Spleen (tissue), 11 donors: Measurements from ENCODE around the gene GYS1. TPM values are rescaled to one million over a fixed set of nuclear protein-coding genes. Genes with fewer than 3 reads are reported as not detected.

Experiments used
- DNase-seq: peaks from one replicate; pipeline ENCODE4 v3.0.0-alpha.2; 2020
- H3K27ac ChIP-seq, 8 donors: fragments of 200-600 bp; sonication (generic) in 7 of 8; 1 replicate in 4 of 8; 2 replicates in 4 of 8; pipeline versions ENCODE4 v1.5.0 to v1.8.0; 2016 to 2021; ENCODE audit warnings: inconsistent platforms in 4 of 8, mild to moderate bottlenecking in 4 of 8, moderate library complexity in 1 of 8
- H3K27me3 ChIP-seq, 7 donors: fragments of 200-600 bp; sonication (generic) in 6 of 7; replicated peaks in 1 of 7; 1 replicate in 4 of 7; 2 replicates in 3 of 7; pipeline versions ENCODE4 v1.5.0 to v1.8.0; 2016 to 2021; ENCODE audit warnings: inconsistent platforms in 3 of 7, mild to moderate bottlenecking in 1 of 7
- H3K36me3 ChIP-seq, 6 donors: fragments of 200-600 bp; sonication (generic) in 5 of 6; 1 replicate in 4 of 6; 2 replicates in 2 of 6; pipeline versions ENCODE4 v1.5.0 to v1.8.0; 2016 to 2021; ENCODE audit warnings: inconsistent platforms in 2 of 6
- H3K4me1 ChIP-seq, 6 donors: fragments of 200-600 bp; sonication (generic) in 5 of 6; 1 replicate in 3 of 6; 2 replicates in 3 of 6; pipeline versions ENCODE4 v1.5.0 to v1.8.0; 2016 to 2021; ENCODE audit warnings: inconsistent platforms in 3 of 6
- H3K4me3 ChIP-seq, 8 donors: fragments of 200-600 bp; sonication (generic) in 7 of 8; 1 replicate in 4 of 8; 2 replicates in 4 of 8; pipeline versions ENCODE4 v1.5.0 to v1.8.0; 2016 to 2021; ENCODE audit warnings: inconsistent platforms in 4 of 8, mild to moderate bottlenecking in 4 of 8, moderate library complexity in 2 of 8
- H3K9me3 ChIP-seq, 8 donors: fragments of 200-600 bp; sonication (generic) in 7 of 8; 1 replicate in 4 of 8; 2 replicates in 4 of 8; pipeline versions ENCODE4 v1.5.0 to v1.8.0; 2016 to 2021; ENCODE audit warnings: inconsistent platforms in 4 of 8
- POLR2A ChIP-seq, 3 donors: fragments of 450-650 bp; IDR thresholded peaks; one replicate each; pipeline ENCODE4 v1.5.1; 2017; ENCODE audit warnings: antibody characterized with exemption in 3 of 3, mild to moderate bottlenecking in 1 of 3
- POLR2AphosphoS5 ChIP-seq, 3 donors: sonication (generic); formaldehyde crosslinking; IDR thresholded peaks; one replicate each; pipeline ENCODE4 v1.5.1; 2017; ENCODE audit warnings: antibody characterized with exemption in 3 of 3
- WGBS, 5 donors: extraction: QIAGEN DNeasy Blood & Tissue Kit in 3 of 5; methylation state at CpG; one replicate each; pipeline versions ENCODE4 v1.1.5 to v1.1.7; 2013 to 2018; 5-methylcytosine and 5-hydroxymethylcytosine counted together
- intact Hi-C: fragments of 100-400 bp; cut with DNase I; formaldehyde crosslinking; loops from one replicate; pipeline ENCODE4 v1.15.0; 2023; ENCODE audit warnings: low total_unique reads
- polyA plus RNA-seq, 3 donors: library from polyadenylated mRNA; stranded (reverse); fragments of 200-250 nt; gene quantifications; one replicate each; pipeline ENCODE4 v1.2.1, GENCODE V29; 2013
- total RNA-seq, 7 donors: library from RNA; depleted of rRNA in 3 of 7; stranded (reverse); fragments of >200 nt in 3 of 7; fragmentation: NEBNext Ultra II Directional in 4 of 7; extraction: Animal tissue kit (Norgen Biotek cat#: 25700) in 4 of 7; gene quantifications; one replicate each; pipeline versions ENCODE4 v1.1.0 to v1.2.1, GENCODE V29; 2016 to 2021
- TF ChIP-seq, protein P1 (sequence below), 11 experiments: fragments of 200-600 bp in 7 of 11; fragments of 450-650 bp in 4 of 11; sonication (generic) in 4 of 11; IDR thresholded peaks in 8 of 11; conservative IDR thresholded peaks in 3 of 11; 1 replicate in 7 of 11; 2 replicates in 4 of 11; pipeline versions ENCODE4 v1.4.0 to v1.8.0; 2016 to 2021; ENCODE audit warnings: antibody characterized with exemption in 11 of 11, inconsistent platforms in 4 of 11, mild to moderate bottlenecking in 1 of 11
- donor health status: healthy with polysubstance abuse.
- donor health status: DM: no; HTN: no; CAD: no; lungs with moderate emphysema.
- donor health status: DM: no; HTN: no; CAD: no.
- donor health status: Bipolar disorder and iron deficiency.
- donor health status: healthy.
- donor health status: DM: no; HTN: no; CAD: no.
- donor health status: DM: yes; HTN: yes; CAD: no.

Gene GYS1
- total and polyA plus RNA-seq, 10 donors, result 11.9 to 47.1 (median 30.5) TPM

DNA sequence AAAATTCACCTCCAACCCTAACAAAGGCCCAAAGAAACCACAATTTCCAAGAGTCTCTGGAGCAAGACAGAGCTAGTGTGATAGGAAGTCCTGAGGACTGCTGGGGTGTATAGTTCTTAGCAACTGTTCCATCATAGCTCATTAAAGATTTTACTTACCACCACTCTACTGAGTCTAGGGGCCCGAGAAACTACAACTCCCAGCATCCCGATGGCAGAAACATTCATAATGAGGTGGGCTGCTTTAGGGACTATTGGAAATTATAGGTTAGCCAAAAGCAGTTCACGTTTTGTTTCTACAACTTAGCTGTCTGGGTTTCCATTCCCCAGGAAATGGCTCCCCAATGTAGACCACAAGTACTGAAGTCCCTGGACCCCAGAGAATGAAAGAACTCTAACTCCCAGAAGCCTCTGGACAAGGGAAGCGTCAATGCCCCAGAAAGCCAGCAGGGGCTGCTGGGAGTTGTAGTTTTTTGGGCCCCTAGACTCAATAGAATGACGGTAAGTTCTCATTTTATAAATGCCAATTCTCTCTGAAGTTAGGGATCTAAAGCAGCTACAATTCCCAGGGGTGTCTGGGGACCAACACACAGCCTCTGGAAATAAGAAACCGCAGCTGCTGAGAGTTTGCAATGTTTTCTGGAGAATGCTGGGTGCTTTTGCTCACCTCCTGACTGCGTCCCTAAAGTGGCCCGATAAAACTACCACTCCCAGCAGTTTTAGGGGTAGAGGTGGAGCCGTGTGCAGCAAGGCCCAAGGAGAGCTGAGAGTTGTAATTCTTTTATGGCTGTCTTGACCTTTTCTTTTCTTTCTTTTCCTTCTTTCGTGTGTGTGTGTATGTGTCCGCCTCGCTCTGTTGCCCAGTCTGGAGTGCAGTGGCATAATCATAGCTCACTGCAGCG lies 16.9 kb downstream of the GYS1 start:
- H3K27me3 ChIP-seq, result no peaks in the 10 kb centered on the region
- DNase-seq, result no peak
- no peak overlapping the region for H3K27ac ChIP-seq
- 84 to 91% (median 89%) methylated on average over 13 of the region's 13 CpGs for WGBS, 5 donors
- intact Hi-C loops, result no loop called here
- TF ChIP-seq POLR2AphosphoS5 (IDR thresholded peaks at IDR 0.05), result no peak
- TF ChIP-seq, protein P1, sequence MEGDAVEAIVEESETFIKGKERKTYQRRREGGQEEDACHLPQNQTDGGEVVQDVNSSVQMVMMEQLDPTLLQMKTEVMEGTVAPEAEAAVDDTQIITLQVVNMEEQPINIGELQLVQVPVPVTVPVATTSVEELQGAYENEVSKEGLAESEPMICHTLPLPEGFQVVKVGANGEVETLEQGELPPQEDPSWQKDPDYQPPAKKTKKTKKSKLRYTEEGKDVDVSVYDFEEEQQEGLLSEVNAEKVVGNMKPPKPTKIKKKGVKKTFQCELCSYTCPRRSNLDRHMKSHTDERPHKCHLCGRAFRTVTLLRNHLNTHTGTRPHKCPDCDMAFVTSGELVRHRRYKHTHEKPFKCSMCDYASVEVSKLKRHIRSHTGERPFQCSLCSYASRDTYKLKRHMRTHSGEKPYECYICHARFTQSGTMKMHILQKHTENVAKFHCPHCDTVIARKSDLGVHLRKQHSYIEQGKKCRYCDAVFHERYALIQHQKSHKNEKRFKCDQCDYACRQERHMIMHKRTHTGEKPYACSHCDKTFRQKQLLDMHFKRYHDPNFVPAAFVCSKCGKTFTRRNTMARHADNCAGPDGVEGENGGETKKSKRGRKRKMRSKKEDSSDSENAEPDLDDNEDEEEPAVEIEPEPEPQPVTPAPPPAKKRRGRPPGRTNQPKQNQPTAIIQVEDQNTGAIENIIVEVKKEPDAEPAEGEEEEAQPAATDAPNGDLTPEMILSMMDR (IDR thresholded peaks at IDR 0.05 in 8 of 11, conservative IDR thresholded peaks at IDR 0.05 in 3 of 11), result peak in 1 of 11 experiments; percentile 22
- H3K9me3 ChIP-seq, result no peaks in the 10 kb centered on the region
- H3K36me3 ChIP-seq, result peaks cover 0 to 97% (median 25%) of the 10 kb centered on the region in 6 donors
- H3K4me3 ChIP-seq, result no peak overlapping the region
- H3K4me1 ChIP-seq, result peaks cover 0 to 3% (median under 1%) of the 10 kb centered on the region in 6 donors

DNA sequence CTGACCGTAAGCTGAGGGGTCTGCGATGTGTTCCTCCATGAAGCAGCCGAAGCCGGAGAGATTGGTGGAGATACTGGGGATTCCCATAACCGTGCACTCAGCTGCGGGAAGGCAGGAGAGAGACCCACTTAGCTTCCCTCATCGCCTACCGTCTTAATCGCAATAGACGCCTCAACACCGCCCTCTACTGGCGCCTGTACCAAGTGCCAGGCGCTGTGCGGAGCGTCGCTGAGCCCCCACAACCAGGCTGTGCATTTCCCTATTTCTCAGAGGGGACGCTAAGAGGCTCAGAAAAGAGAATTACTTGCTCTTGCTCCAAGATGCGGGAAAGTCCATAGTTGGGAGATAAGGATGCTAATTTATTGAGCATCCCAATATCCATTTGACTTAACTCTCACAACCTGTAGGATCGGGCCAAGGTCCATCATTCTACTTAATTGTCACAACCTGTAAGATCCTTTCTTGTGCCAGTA lies 22.1 kb downstream of the GYS1 start:
- peak overlapping the region in 3 of 8 donors; percentile 27 to 41 (median 31) for H3K27ac ChIP-seq
- TF ChIP-seq POLR2AphosphoS5 (IDR thresholded peaks at IDR 0.05) (peak; percentile 62 to 78 (median 77)), POLR2A (IDR thresholded peaks at IDR 0.05) (no peak)
- TF ChIP-seq, protein P1 (IDR thresholded peaks at IDR 0.05 in 8 of 11, conservative IDR thresholded peaks at IDR 0.05 in 3 of 11), result peak; percentile 78 to 99 (median 95)
- H3K4me1 ChIP-seq, result peaks cover 15 to 54% (median 38%) of the 10 kb centered on the region in 6 donors
- no peaks in the 10 kb centered on the region for H3K9me3 ChIP-seq
- 15 to 16% (median 16%) methylated on average over 19 of the region's 19 CpGs for WGBS, 5 donors
- no peaks in the 10 kb centered on the region for H3K27me3 ChIP-seq
- peaks cover 3 to 95% (median 49%) of the 10 kb centered on the region in 6 donors for H3K36me3 ChIP-seq
- peak; percentile 95 for DNase-seq
- intact Hi-C loops, result no loop called here
- no peak overlapping the region for H3K4me3 ChIP-seq

DNA sequence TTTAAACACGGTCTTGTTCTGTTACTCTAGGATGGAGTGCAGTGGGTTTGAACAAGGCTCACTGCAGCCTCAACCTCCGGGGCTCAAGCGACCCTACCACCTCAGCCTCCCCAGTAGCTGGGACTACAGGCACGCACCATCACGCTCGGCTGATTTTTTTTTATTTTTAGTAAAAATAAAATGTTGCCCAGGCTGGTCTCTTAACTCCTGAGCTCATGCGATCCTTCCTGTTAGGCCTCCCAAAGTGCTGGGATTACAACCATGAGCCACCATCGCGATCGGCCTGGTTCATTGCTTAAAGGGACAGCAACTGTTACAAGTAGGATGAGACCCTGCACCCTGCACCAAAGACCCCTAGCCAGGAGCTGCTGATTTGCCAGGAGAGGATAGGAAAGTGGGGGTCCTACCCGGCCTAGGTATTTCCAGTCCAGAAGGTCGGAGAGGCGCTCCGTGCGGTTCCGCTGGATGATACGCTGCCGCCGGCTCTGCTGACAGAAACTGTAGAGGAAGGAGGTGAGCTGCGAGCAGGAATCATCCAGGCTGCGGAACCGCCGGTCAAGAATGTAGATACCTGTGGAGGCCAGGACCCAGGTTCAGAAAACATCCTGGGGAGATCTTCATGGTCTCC lies 22.9 kb downstream of the GYS1 start:
- Histone ChIP-seq H3K4me3 (no peak overlapping the region), H3K36me3 (peaks cover 3 to 91% (median 50%) of the 10 kb centered on the region in 6 donors), H3K4me1 (peaks cover 15 to 55% (median 40%) of the 10 kb centered on the region in 6 donors), H3K27ac (peak overlapping the region in 3 of 8 donors; percentile 27 to 41 (median 31)), H3K9me3 (no peaks in the 10 kb centered on the region), H3K27me3 (no peaks in the 10 kb centered on the region)
- WGBS, 5 donors, result 87 to 94% (median 90%) methylated on average over 22 to 23 of the region's 23 CpGs
- intact Hi-C loops, result no loop called here
- TF ChIP-seq, protein P1 (IDR thresholded peaks at IDR 0.05 in 8 of 11, conservative IDR thresholded peaks at IDR 0.05 in 3 of 11), result no peak
- no peak for TF ChIP-seq POLR2A (IDR thresholded peaks at IDR 0.05)
- no peak for TF ChIP-seq POLR2AphosphoS5 (IDR thresholded peaks at IDR 0.05)
- no peak for DNase-seq
